Gastroesophageal sphincter (tissue), 4 donors: ENCODE results near the gene RNU6-8. TPM values are rescaled to one million over a fixed set of nuclear protein-coding genes. Genes with fewer than 3 reads are reported as not detected.
A peak's percentile ranks its signal among the peaks of the same experiment; 100 is the strongest.

Experiments
- ATAC-seq: fragments of 150-250 bp; one replicate; pipeline ENCODE4 v1.9.1; 2016; ENCODE audit warnings: mild to moderate bottlenecking, moderate library complexity
- H3K27ac ChIP-seq, 4 donors: fragments of 200-600 bp; sonication (generic) in 3 of 4; 1 replicate in 3 of 4; 2 replicates in 1 of 4; pipeline ENCODE4 v1.5.1; 2016 to 2019
- H3K27me3 ChIP-seq: fragments of 200-600 bp; sonication (generic); one replicate; pipeline ENCODE4 v1.5.1; 2019
- H3K36me3 ChIP-seq, 2 donors: fragments of 200-600 bp; sonication (generic); one replicate each; pipeline ENCODE4 v1.5.1; 2019; ENCODE audit warnings: control low read depth in 1 of 2
- H3K4me1 ChIP-seq, 3 donors: fragments of 200-600 bp; sonication (generic); 1 replicate in 2 of 3; 2 replicates in 1 of 3; pipeline ENCODE4 v1.5.1; 2016 to 2019; ENCODE audit warnings: control low read depth in 2 of 3
- H3K4me3 ChIP-seq, 2 donors: fragments of 200-600 bp; sonication (generic); one replicate each; pipeline ENCODE4 v1.5.1; 2019; ENCODE audit warnings: mild to moderate bottlenecking in 1 of 2, moderate library complexity in 1 of 2
- H3K9me3 ChIP-seq, 3 donors: fragments of 200-600 bp; sonication (generic); one replicate each; pipeline ENCODE4 v1.5.1; 2017 to 2019; ENCODE audit warnings: control low read depth in 2 of 3
- CTCF ChIP-seq, 4 experiments: fragments of 200-600 bp in 2 of 4; fragments of 450-650 bp in 2 of 4; sonication (generic) in 1 of 4; IDR thresholded peaks; one replicate each; pipeline ENCODE4 v1.5.1; 2017 to 2019; ENCODE audit warnings: antibody characterized with exemption in 4 of 4, mild to moderate bottlenecking in 2 of 4, moderate library complexity in 2 of 4
- EP300 ChIP-seq: sonication (generic); formaldehyde crosslinking; IDR thresholded peaks from one replicate; pipeline ENCODE4 v1.6.1; 2017; ENCODE audit warnings: antibody characterized with exemption, mild to moderate bottlenecking
- POLR2A ChIP-seq, 2 donors: fragments of 450-650 bp; IDR thresholded peaks; one replicate each; pipeline ENCODE4 v1.6.1; 2017; ENCODE audit warnings: antibody characterized with exemption in 2 of 2, mild to moderate bottlenecking in 2 of 2, moderate library complexity in 1 of 2
- POLR2AphosphoS5 ChIP-seq: sonication (generic); formaldehyde crosslinking; IDR thresholded peaks from one replicate; pipeline ENCODE4 v1.6.1; 2017; ENCODE audit warnings: antibody characterized with exemption
- WGBS, 2 donors: methylation state at CpG; one replicate each; pipeline ENCODE4 v1.1.5; 2018; ENCODE audit warnings: low coverage in 1 of 2; 5-methylcytosine and 5-hydroxymethylcytosine counted together
- total RNA-seq, 4 donors: library from RNA; depleted of rRNA; stranded (reverse); fragments of >200 nt; gene quantifications; one replicate each; pipeline ENCODE4 v1.1.0, GENCODE V29; 2016

RNU6-8 gene
- not detected for total RNA-seq

- peak; percentile 95 for ATAC-seq
- Histone ChIP-seq H3K4me3 (peak within 1 kb of the TSS; percentile 76 to 78), H3K27ac (peak within 1 kb of the TSS; percentile 85 to 97 (median 87)), H3K4me1 (peaks cover 0 to 34% (median 0%) of the 10 kb centered on the region in 3 donors), H3K9me3 (no peaks in the 10 kb centered on the region), H3K36me3 (no peaks in the 10 kb centered on the region), H3K27me3 (no peaks in the 10 kb centered on the region)
- WGBS, 2 donors = 0 to 4% methylated on average over 27 to 31 of the region's 57 CpGs
- TF ChIP-seq POLR2AphosphoS5 (peak; percentile 24), CTCF (IDR thresholded peaks at IDR 0.05) (peak in 1 of 4 experiments; percentile 13), POLR2A (IDR thresholded peaks at IDR 0.05) (peak in 1 of 2 donors; percentile 61), EP300 (no peak)
These were observed at the start of gene RNU6-8 for GRCh38 chr14:32202998-32203882. RNU6-8 (minus strand) TSS chr14:32203269.

GRCh38 chr14:32252030-32252670, 49.1 kb upstream of the RNU6-8 start:
- H3K27ac ChIP-seq = peak overlapping the region in 3 of 4 donors; percentile 56 to 69 (median 59)
- H3K36me3 ChIP-seq = no peaks in the 10 kb centered on the region
- no peaks in the 10 kb centered on the region for H3K9me3 ChIP-seq
- WGBS, 2 donors = 53 to 55% methylated on average over 2 to 3 of the region's 3 CpGs
- no peak overlapping the region for H3K4me3 ChIP-seq
- TF ChIP-seq POLR2AphosphoS5 (no peak), CTCF (IDR thresholded peaks at IDR 0.05) (peak; percentile 74 to 88 (median 82))
- ATAC-seq = peak; percentile 79
- H3K4me1 ChIP-seq = peaks cover 0 to 55% (median 0%) of the 10 kb centered on the region in 3 donors
- H3K27me3 ChIP-seq = no peaks in the 10 kb centered on the region

- no peaks in the 10 kb centered on the region for H3K9me3 ChIP-seq
- no peaks in the 10 kb centered on the region for H3K36me3 ChIP-seq
- 23 to 24% methylated on average over 4 of the region's 4 CpGs for WGBS, 2 donors
- no peak overlapping the region for H3K4me3 ChIP-seq
- H3K27ac ChIP-seq = peak overlapping the region in 3 of 4 donors; percentile 56 to 69 (median 59)
- no peaks in the 10 kb centered on the region for H3K27me3 ChIP-seq
- ATAC-seq = no peak
- H3K4me1 ChIP-seq = peaks cover 0 to 48% (median 0%) of the 10 kb centered on the region in 3 donors
- TF ChIP-seq POLR2AphosphoS5 = no peak
- no peak for TF ChIP-seq POLR2A (IDR thresholded peaks at IDR 0.05)
- TF ChIP-seq CTCF (IDR thresholded peaks at IDR 0.05) = no peak
- no peak for TF ChIP-seq EP300
These were observed 48.5 kb upstream of the RNU6-8 start for GRCh38 chr14:32251530-32251929.

GRCh38 chr14:32250681-32251080, 47.6 kb upstream of the RNU6-8 start:
- H3K4me1 ChIP-seq = peaks cover 0 to 41% (median 0%) of the 10 kb centered on the region in 3 donors
- no peaks in the 10 kb centered on the region for H3K9me3 ChIP-seq
- TF ChIP-seq POLR2A (IDR thresholded peaks at IDR 0.05) (no peak), EP300 (no peak), CTCF (IDR thresholded peaks at IDR 0.05) (no peak), POLR2AphosphoS5 (no peak)
- H3K27me3 ChIP-seq = no peaks in the 10 kb centered on the region
- 50 to 75% methylated on average over 2 to 3 of the region's 3 CpGs for WGBS, 2 donors
- no peak overlapping the region for H3K4me3 ChIP-seq
- no peak for ATAC-seq
- H3K36me3 ChIP-seq = no peaks in the 10 kb centered on the region
- no peak overlapping the region for H3K27ac ChIP-seq
